ENCODE measurements around the gene SLC17A8.

- TF ChIP-seq POLR2A (IDR thresholded peaks at IDR 0.05) (no peak), CTCF (IDR thresholded peaks at IDR 0.05) (no peak)
Measured at GRCh38 chr12:100403446-100403845, 46.6 kb downstream of the SLC17A8 start.
